Osteoblast (primary cell): ENCODE measurements around the gene SIMC1. TPM values are rescaled to one million over a fixed set of nuclear protein-coding genes. Genes with fewer than 3 reads are reported as not detected.

Experiments used
- DNase-seq: peaks from one replicate; pipeline ENCODE4 v3.0.0; 2011; ENCODE audit warnings: low spot score, mixed read lengths; ENCODE audit not compliant: insufficient read length; ENCODE audit errors: missing footprints
- H2AFZ ChIP-seq: 2 replicates; pipeline ENCODE4 v1.6.0; 2011; ENCODE audit warnings: mild to moderate bottlenecking, low read length
- H3K27ac ChIP-seq: 2 replicates; pipeline ENCODE4 v1.5.1; 2011; ENCODE audit warnings: mild to moderate bottlenecking, low read depth, low read length, moderate library complexity
- H3K27me3 ChIP-seq: 2 replicates; pipeline ENCODE4 v1.6.0; 2012; ENCODE audit warnings: mild to moderate bottlenecking, control low read depth, inconsistent platforms, low read length, moderate library complexity; ENCODE audit not compliant: insufficient read depth
- H3K36me3 ChIP-seq: 2 replicates; pipeline ENCODE4 v1.5.1; 2011; ENCODE audit warnings: mild to moderate bottlenecking, low read length, control low read depth, moderate library complexity; ENCODE audit not compliant: insufficient read depth
- H3K4me1 ChIP-seq: 2 replicates; pipeline ENCODE4 v1.5.1; 2011; ENCODE audit warnings: mild to moderate bottlenecking, low read length, control low read depth, moderate library complexity; ENCODE audit not compliant: insufficient read depth
- H3K4me2 ChIP-seq: 2 replicates; pipeline ENCODE4 v1.6.0; 2011; ENCODE audit warnings: mild to moderate bottlenecking, low read length; ENCODE audit not compliant: insufficient read depth
- H3K4me3 ChIP-seq: fragments of 200-600 bp; sonication (generic); 3 replicates; pipeline ENCODE4 v1.5.1; 2012; ENCODE audit warnings: mild to moderate bottlenecking, low read length, inconsistent platforms; ENCODE audit not compliant: insufficient read depth
- H3K79me2 ChIP-seq: 2 replicates; pipeline ENCODE4 v1.6.0; 2012; ENCODE audit warnings: mild to moderate bottlenecking, low read length, control low read depth, inconsistent platforms; ENCODE audit not compliant: insufficient read depth
- H3K9me3 ChIP-seq: 2 replicates; pipeline ENCODE4 v1.5.1; 2011; ENCODE audit warnings: low read depth, low read length, control low read depth
- H4K20me1 ChIP-seq: 2 replicates; pipeline ENCODE4 v1.6.0; 2012; ENCODE audit warnings: mild to moderate bottlenecking, low read length, control low read depth; ENCODE audit not compliant: insufficient read depth
- total RNA-seq: library from RNA; depleted of rRNA; stranded (reverse); fragments of >200 nt; gene quantifications from 2 replicates; pipeline ENCODE4 v1.2.3, GENCODE V29; 2012
- TF ChIP-seq, protein P1 (sequence below): IDR thresholded peaks from 2 replicates; pipeline ENCODE4 v1.5.1; 2011; ENCODE audit warnings: mild to moderate bottlenecking, low read depth, low read length, moderate library complexity; ENCODE audit errors: extremely low read depth

The SIMC1 gene
- total RNA-seq, 1 donor = 5.1 TPM

DNA sequence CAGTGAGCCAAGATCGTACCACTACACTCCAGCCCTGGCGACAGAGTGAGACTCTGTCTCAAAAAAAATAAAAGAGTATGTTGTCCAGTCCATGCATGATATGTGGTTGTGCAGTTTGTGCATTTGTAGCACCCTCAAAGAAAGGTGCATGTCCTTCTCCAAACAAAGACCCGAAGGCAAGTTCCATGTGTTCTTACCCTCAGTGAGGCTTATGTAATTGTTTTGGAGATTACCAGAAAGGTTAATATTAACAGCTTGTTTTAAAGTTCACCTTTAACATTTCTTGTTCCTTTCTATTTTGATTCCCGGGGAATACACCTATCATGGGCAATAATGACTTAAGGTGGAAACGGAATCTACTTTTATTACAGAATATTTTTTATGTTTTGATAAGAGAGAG is 101.1 kb downstream of the SIMC1 start:
- Histone ChIP-seq H3K36me3 (peaks cover 3% of the 10 kb centered on the region), H3K4me1 (no peaks in the 10 kb centered on the region), H3K79me2 (no peaks in the 10 kb centered on the region), H2AFZ (no peak overlapping the region), H3K27ac (no peak overlapping the region), H3K9me3 (no peaks in the 10 kb centered on the region), H4K20me1 (no peaks in the 10 kb centered on the region), H3K4me2 (no peak overlapping the region), H3K27me3 (no peaks in the 10 kb centered on the region), H3K4me3 (no peak overlapping the region)
- DNase-seq = no peak
- TF ChIP-seq, protein P1, sequence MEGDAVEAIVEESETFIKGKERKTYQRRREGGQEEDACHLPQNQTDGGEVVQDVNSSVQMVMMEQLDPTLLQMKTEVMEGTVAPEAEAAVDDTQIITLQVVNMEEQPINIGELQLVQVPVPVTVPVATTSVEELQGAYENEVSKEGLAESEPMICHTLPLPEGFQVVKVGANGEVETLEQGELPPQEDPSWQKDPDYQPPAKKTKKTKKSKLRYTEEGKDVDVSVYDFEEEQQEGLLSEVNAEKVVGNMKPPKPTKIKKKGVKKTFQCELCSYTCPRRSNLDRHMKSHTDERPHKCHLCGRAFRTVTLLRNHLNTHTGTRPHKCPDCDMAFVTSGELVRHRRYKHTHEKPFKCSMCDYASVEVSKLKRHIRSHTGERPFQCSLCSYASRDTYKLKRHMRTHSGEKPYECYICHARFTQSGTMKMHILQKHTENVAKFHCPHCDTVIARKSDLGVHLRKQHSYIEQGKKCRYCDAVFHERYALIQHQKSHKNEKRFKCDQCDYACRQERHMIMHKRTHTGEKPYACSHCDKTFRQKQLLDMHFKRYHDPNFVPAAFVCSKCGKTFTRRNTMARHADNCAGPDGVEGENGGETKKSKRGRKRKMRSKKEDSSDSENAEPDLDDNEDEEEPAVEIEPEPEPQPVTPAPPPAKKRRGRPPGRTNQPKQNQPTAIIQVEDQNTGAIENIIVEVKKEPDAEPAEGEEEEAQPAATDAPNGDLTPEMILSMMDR = no peak

DNA sequence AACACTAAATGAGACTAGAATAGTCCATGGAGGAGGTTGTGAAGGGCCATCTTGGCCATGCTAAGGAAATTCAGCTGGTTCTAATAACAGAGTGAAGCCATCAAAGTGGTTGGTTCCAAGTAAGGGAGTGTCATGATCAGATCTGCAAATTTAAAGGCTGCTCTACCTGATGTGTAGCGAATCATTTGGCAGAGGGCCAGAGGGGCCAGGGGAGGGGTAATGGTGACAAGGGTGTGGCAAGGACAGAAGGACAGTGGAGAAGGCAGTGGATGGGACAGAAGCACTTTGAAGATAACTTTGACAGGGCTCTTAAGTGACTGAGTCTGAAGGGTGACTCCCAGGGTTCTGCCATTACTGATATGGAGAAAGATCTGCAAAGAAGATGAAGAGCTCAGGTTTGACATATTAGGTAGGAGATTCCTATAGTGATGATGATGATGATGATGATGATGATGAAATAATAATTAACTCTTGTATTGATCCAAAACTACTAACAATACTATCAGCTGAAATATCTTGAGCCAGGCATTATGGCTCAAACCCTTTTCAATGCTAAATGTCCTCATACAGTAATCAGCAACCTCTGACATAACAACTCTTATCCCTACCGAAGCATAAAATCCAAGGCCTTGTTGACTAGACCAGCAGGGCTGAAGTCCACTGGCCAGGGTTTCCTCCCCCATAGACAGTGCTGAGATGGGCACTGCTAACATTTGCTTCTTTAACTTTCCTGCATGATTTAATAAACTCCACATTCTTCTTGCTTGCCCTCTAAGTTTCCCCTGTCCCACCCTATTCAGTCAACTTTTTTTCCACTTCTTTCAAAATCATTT is 103.3 kb downstream of the SIMC1 start:
- no peaks in the 10 kb centered on the region for H3K79me2 ChIP-seq
- no peak overlapping the region for H2AFZ ChIP-seq
- H4K20me1 ChIP-seq = no peaks in the 10 kb centered on the region
- peaks cover 21% of the 10 kb centered on the region for H3K36me3 ChIP-seq
- TF ChIP-seq, protein P1 = no peak
- no peaks in the 10 kb centered on the region for H3K9me3 ChIP-seq
- no peaks in the 10 kb centered on the region for H3K4me1 ChIP-seq
- no peak for DNase-seq
- no peak overlapping the region for H3K4me2 ChIP-seq
- H3K27ac ChIP-seq = no peak overlapping the region
- no peaks in the 10 kb centered on the region for H3K27me3 ChIP-seq
- no peak overlapping the region for H3K4me3 ChIP-seq

DNA sequence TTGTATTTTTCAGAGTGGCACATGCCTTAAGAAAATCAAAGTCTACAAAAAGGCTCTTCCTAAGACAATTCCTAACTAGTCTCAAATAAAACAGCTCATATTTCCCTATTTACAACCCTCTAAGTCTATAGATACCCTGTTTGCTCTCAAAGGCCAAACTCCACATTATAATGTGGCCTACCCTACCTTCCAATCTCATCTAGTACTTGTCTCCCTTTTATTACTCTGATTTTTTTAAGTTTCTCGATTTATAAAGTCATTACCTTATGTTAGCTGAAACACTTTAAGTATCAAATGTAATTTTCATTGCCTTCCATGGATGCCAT is 103.9 kb downstream of the SIMC1 start:
- TF ChIP-seq, protein P1 = no peak
- Histone ChIP-seq H2AFZ (no peak overlapping the region), H3K79me2 (no peaks in the 10 kb centered on the region), H4K20me1 (no peaks in the 10 kb centered on the region), H3K4me3 (no peak overlapping the region), H3K27me3 (no peaks in the 10 kb centered on the region), H3K27ac (no peak overlapping the region), H3K9me3 (no peaks in the 10 kb centered on the region), H3K4me1 (no peaks in the 10 kb centered on the region), H3K36me3 (peaks cover 27% of the 10 kb centered on the region), H3K4me2 (no peak overlapping the region)
- DNase-seq = no peak

DNA sequence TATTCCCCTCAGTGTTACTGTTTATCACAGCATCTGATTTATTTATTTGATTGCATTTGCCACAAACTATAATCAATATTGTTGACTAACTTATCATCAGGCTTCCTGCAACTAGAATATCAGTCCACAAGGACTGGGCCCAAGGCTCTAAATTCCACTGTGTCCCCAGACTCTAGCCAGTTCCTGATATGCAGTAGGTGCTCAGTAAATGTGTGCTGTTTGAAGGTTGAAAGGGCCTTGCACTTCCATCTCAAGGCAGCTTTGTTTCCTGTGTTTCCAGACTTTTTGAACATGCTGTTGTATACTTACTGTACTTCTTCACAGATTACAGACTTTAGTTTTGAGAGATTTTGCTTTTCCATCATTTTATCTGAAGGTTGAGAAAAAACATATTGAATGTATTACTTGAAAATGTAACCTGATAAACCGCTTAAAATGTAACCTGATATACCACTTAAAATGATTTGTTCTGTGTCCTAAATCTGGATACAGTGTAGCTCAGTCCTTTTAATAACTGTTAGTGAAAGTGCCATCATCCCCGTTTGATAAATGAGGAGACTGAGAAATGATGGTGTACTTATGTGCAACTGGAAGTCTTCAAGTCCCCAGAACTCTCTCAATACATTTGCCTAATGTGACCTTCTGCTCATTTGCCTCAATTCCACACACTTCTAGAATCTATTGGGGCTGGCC is 104.7 kb downstream of the SIMC1 start:
- no peak overlapping the region for H2AFZ ChIP-seq
- no peak for DNase-seq
- no peaks in the 10 kb centered on the region for H3K9me3 ChIP-seq
- no peak overlapping the region for H3K4me3 ChIP-seq
- no peaks in the 10 kb centered on the region for H4K20me1 ChIP-seq
- no peaks in the 10 kb centered on the region for H3K27me3 ChIP-seq
- H3K36me3 ChIP-seq = peaks cover 33% of the 10 kb centered on the region
- H3K4me1 ChIP-seq = no peaks in the 10 kb centered on the region
- no peak overlapping the region for H3K27ac ChIP-seq
- H3K79me2 ChIP-seq = no peaks in the 10 kb centered on the region
- H3K4me2 ChIP-seq = no peak overlapping the region
- TF ChIP-seq, protein P1 = no peak
